HG03457 (cell line): ENCODE results near the gene HPX.

Experiments used
- ATAC-seq: cut with Tn5 transposase; IDR thresholded peaks from one replicate; pipeline ENCODE4 v1.9.1; 2021; ENCODE audit warnings: moderate number of reproducible peaks; ENCODE audit not compliant: unreplicated experiment

The HPX gene

GRCh38 chr11:6418557-6419008 is 22.2 kb downstream of the HPX start:
- no peak for ATAC-seq

- ATAC-seq = no peak
Measured at GRCh38 chr11:6417907-6418556, 22.8 kb downstream of the HPX start.

- ATAC-seq = no peak
Measured at GRCh38 chr11:6415797-6416196, 25.0 kb downstream of the HPX start.

- no peak for ATAC-seq
Measured at GRCh38 chr11:6414874-6415328, 25.9 kb downstream of the HPX start.

- ATAC-seq = no peak
Measured at GRCh38 chr11:6413791-6414201, 27.0 kb downstream of the HPX start.

GRCh38 chr11:6411594-6412031 is 29.2 kb downstream of the HPX start:
- ATAC-seq = no peak

GRCh38 chr11:6410695-6411430 is 29.9 kb downstream of the HPX start:
- no peak for ATAC-seq

GRCh38 chr11:6406370-6406769 is 34.4 kb downstream of the HPX start:
- ATAC-seq = no peak

GRCh38 chr11:6405846-6406245 is 34.9 kb downstream of the HPX start:
- no peak for ATAC-seq

- no peak for ATAC-seq
Measured at GRCh38 chr11:6405052-6405667, 35.6 kb downstream of the HPX start.

GRCh38 chr11:6404342-6405051 is 36.3 kb downstream of the HPX start:
- no peak for ATAC-seq

- no peak for ATAC-seq
Measured at GRCh38 chr11:6403539-6403938, 37.2 kb downstream of the HPX start.

- ATAC-seq = peak; percentile 96
Measured at GRCh38 chr11:6402561-6402981, 38.2 kb downstream of the HPX start.

GRCh38 chr11:6402061-6402470 is 38.7 kb downstream of the HPX start:
- no peak for ATAC-seq

GRCh38 chr11:6401464-6401863 is 39.3 kb downstream of the HPX start:
- ATAC-seq = no peak

- ATAC-seq = no peak
Measured at GRCh38 chr11:6400431-6401345, 40.1 kb downstream of the HPX start.

GRCh38 chr11:6397636-6398035 is 43.2 kb downstream of the HPX start:
- ATAC-seq = no peak

- no peak for ATAC-seq
Measured at GRCh38 chr11:6397156-6397555, 43.6 kb downstream of the HPX start.

GRCh38 chr11:6395470-6396060 is 45.2 kb downstream of the HPX start:
- no peak for ATAC-seq
